MM.1S (cell line): ENCODE measurements around the gene RBMS3.

Experiments used
- EZH2 ChIP-seq: fragments of 300-600 bp; sonication (generic); optimal IDR thresholded peaks from 2 replicates; pipeline ENCODE3; 2017; ENCODE audit warnings: low read depth, mild to moderate bottlenecking, antibody characterized with exemption, low read length, mixed read lengths
- EZH2phosphoT487 ChIP-seq: fragments of 300-600 bp; sonication (generic); IDR thresholded peaks from 2 replicates; pipeline ENCODE4 v1.6.1; 2018; ENCODE audit warnings: antibody characterized with exemption, low read length
- TF ChIP-seq, protein P1 (sequence below): fragments of 300-600 bp; sonication (generic); IDR thresholded peaks from 2 replicates; pipeline ENCODE4 v1.5.1; 2016; ENCODE audit warnings: antibody characterized with exemption, low read length, mixed read lengths

DNA sequence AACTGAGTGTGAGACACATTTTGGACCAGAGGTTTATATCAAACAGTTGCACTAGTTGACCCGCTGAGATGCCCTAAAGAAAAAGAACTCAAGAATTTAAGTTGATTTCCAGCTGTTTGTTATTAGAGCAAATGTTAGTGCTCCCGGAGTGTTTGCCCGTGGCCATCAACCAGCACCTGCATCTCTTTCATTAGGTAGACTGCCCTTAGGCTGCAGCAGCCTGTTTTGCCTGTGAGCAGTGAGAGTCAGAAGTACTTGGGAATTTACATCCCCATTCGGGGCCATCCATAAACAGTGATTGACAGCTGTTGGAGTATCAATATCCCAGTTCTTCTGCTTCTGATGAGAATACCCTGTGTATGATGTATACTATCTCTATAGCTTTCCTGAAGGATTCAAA is 492.6 kb downstream of the RBMS3 start:
- TF ChIP-seq, protein P1, sequence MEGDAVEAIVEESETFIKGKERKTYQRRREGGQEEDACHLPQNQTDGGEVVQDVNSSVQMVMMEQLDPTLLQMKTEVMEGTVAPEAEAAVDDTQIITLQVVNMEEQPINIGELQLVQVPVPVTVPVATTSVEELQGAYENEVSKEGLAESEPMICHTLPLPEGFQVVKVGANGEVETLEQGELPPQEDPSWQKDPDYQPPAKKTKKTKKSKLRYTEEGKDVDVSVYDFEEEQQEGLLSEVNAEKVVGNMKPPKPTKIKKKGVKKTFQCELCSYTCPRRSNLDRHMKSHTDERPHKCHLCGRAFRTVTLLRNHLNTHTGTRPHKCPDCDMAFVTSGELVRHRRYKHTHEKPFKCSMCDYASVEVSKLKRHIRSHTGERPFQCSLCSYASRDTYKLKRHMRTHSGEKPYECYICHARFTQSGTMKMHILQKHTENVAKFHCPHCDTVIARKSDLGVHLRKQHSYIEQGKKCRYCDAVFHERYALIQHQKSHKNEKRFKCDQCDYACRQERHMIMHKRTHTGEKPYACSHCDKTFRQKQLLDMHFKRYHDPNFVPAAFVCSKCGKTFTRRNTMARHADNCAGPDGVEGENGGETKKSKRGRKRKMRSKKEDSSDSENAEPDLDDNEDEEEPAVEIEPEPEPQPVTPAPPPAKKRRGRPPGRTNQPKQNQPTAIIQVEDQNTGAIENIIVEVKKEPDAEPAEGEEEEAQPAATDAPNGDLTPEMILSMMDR = no peak
- TF ChIP-seq EZH2 (no peak), EZH2phosphoT487 (no peak)
